ENCODE results near the gene EDC4. TPM values are rescaled to one million over a fixed set of nuclear protein-coding genes. Genes with fewer than 3 reads are reported as not detected.
A peak's percentile ranks its signal among the peaks of the same experiment; 100 is the strongest.

Gene EDC4
- total and polyA plus RNA-seq, 2 of the 13 experiments (the other 11 are each of a cell fraction or from before 2014, with no cell fraction given) = 51.4 to 59.1 TPM

DNA sequence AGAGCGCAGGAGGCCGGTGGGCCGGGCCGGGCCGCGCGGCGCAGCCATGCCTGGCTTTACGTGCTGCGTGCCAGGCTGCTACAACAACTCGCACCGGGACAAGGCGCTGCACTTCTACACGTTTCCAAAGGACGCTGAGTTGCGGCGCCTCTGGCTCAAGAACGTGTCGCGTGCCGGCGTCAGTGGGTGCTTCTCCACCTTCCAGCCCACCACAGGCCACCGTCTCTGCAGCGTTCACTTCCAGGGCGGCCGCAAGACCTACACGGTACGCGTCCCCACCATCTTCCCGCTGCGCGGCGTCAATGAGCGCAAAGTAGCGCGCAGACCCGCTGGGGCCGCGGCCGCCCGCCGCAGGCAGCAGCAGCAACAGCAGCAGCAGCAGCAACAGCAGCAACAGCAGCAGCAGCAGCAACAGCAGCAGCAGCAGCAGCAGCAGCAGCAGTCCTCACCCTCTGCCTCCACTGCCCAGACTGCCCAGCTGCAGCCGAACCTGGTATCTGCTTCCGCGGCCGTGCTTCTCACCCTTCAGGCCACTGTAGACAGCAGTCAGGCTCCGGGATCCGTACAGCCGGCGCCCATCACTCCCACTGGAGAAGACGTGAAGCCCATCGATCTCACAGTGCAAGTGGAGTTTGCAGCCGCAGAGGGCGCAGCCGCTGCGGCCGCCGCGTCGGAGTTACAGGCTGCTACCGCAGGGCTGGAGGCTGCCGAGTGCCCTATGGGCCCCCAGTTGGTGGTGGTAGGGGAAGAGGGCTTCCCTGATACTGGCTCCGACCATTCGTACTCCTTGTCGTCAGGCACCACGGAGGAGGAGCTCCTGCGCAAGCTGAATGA lies 30.1 kb upstream of the EDC4 start (continued):
- TF ChIP-seq GMEB2 (CRISPR knock-in tag; IDR thresholded peaks at IDR 0.05; ENCODE audit: low read depth) (peak; percentile 41; the same call in 1 of the 2 replicates), ATF7-NPFF (CRISPR knock-in tag; IDR thresholded peaks at IDR 0.05; ENCODE audit: low read depth) (0 out of 2 replicates have a peak, but pooled peaks have one; percentile 61), ARID4A (CRISPR knock-in tag; IDR thresholded peaks at IDR 0.05; ENCODE audit: borderline replicate concordance) (peak; percentile 75), ZNF598 (CRISPR knock-in tag; IDR thresholded peaks at IDR 0.05; ENCODE audit: borderline replicate concordance) (peak; percentile 41; the same call in 1 of the 2 replicates), NCOA1 (CRISPR knock-in tag; IDR thresholded peaks at IDR 0.05) (peak; percentile 46; the same call in 1 of the 2 replicates), ZNF558 (CRISPR knock-in tag; IDR thresholded peaks at IDR 0.05; ENCODE audit: borderline replicate concordance) (0 out of 2 replicates have a peak, but pooled peaks have one; percentile 49), ZNF7 (CRISPR knock-in tag; IDR thresholded peaks at IDR 0.05) (0 out of 2 replicates have a peak, but pooled peaks have one; percentile 11), ZNF264 (CRISPR knock-in tag; IDR thresholded peaks at IDR 0.05) (peak; percentile 67; the same call in 1 of the 2 replicates), ZNF296 (CRISPR knock-in tag; conservative IDR thresholded peaks at IDR 0.05) (peak; percentile 64; the same call in 1 of the 2 replicates), ZNF343 (CRISPR knock-in tag; IDR thresholded peaks at IDR 0.05) (peak; percentile 25; the same call in 1 of the 2 replicates), SOX13 (IDR thresholded peaks at IDR 0.05) (no peak), SOX13 (CRISPR knock-in tag; conservative IDR thresholded peaks at IDR 0.05 in 1 of 2, IDR thresholded peaks at IDR 0.05 in 1 of 2) (peak in 1 of 2 experiments; percentile 81; a peak in 1 of 4 replicates), ZSCAN25 (CRISPR knock-in tag; IDR thresholded peaks at IDR 0.05) (peak; percentile 84), ZNF34 (CRISPR knock-in tag; IDR thresholded peaks at IDR 0.05; ENCODE audit: borderline replicate concordance) (peak; percentile 85; the same call in 1 of the 2 replicates), SP140L (CRISPR knock-in tag; IDR thresholded peaks at IDR 0.05; ENCODE audit: borderline replicate concordance) (0 out of 2 replicates have a peak, but pooled peaks have one; percentile 16)
- TF ChIP-seq, protein P1, sequence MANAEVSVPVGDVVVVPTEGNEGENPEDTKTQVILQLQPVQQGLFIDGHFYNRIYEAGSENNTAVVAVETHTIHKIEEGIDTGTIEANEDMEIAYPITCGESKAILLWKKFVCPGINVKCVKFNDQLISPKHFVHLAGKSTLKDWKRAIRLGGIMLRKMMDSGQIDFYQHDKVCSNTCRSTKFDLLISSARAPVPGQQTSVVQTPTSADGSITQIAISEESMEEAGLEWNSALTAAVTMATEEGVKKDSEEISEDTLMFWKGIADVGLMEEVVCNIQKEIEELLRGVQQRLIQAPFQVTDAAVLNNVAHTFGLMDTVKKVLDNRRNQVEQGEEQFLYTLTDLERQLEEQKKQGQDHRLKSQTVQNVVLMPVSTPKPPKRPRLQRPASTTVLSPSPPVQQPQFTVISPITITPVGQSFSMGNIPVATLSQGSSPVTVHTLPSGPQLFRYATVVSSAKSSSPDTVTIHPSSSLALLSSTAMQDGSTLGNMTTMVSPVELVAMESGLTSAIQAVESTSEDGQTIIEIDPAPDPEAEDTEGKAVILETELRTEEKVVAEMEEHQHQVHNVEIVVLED (CRISPR knock-in tag; IDR thresholded peaks at IDR 0.05; ENCODE audit: borderline replicate concordance) = peak; percentile 7; the same call in 1 of the 2 replicates
- TF ChIP-seq, protein P2, sequence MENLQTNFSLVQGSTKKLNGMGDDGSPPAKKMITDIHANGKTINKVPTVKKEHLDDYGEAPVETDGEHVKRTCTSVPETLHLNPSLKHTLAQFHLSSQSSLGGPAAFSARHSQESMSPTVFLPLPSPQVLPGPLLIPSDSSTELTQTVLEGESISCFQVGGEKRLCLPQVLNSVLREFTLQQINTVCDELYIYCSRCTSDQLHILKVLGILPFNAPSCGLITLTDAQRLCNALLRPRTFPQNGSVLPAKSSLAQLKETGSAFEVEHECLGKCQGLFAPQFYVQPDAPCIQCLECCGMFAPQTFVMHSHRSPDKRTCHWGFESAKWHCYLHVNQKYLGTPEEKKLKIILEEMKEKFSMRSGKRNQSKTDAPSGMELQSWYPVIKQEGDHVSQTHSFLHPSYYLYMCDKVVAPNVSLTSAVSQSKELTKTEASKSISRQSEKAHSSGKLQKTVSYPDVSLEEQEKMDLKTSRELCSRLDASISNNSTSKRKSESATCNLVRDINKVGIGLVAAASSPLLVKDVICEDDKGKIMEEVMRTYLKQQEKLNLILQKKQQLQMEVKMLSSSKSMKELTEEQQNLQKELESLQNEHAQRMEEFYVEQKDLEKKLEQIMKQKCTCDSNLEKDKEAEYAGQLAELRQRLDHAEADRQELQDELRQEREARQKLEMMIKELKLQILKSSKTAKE (CRISPR knock-in tag; IDR thresholded peaks at IDR 0.05; ENCODE audit: borderline replicate concordance) = peak; percentile 59
